CD4-positive, alpha-beta T cell (primary cell): ENCODE measurements around the gene PTPRO. TPM values are rescaled to one million over a fixed set of nuclear protein-coding genes. Genes with fewer than 3 reads are reported as not detected.

ENCODE experiments used
- ATAC-seq: fragments of 200-7000 bp; cut with Tn5 transposase; one replicate; pipeline ENCODE4 v1.10.0; 2022; ENCODE audit warnings: mild to moderate bottlenecking; ENCODE audit not compliant: poor library complexity
- CTCF ChIA-PET: fragments of 350-600 bp; sonication (Branson Sonifier 250); formaldehyde crosslinking; loops from one replicate; lab custom pipeline; 2021; ENCODE audit warnings: antibody characterized with exemption, inconsistent platforms; lab: Charles Lee
- POLR2A ChIA-PET: fragments of 350-600 bp; sonication (Branson Sonifier 250); formaldehyde crosslinking; loops from one replicate; lab custom pipeline; 2021; ENCODE audit warnings: antibody characterized with exemption, inconsistent platforms; lab: Charles Lee
- DNase-seq, 14 experiments: peaks; one replicate each; pipeline ENCODE4 v3.0.0-alpha.2; 2013 to 2020; ENCODE audit warnings: mixed read lengths in 2 of 14
- H3K27ac ChIP-seq, 2 donors: one replicate each; pipeline versions ENCODE4 v1.5.1 to v1.7.0; 2013; ENCODE audit warnings: low read length in 2 of 2, low read depth in 1 of 2, mild to moderate bottlenecking in 1 of 2
- H3K27me3 ChIP-seq, 2 experiments: 1 replicate in 1 of 2; 2 replicates in 1 of 2; pipeline versions ENCODE4 v1.6.1 to v1.7.0; 2013; ENCODE audit warnings: low read length in 2 of 2, control low read depth in 1 of 2, mild to moderate bottlenecking in 1 of 2, moderate library complexity in 1 of 2; ENCODE audit not compliant: insufficient read depth in 2 of 2, control insufficient read depth in 1 of 2
- H3K36me3 ChIP-seq: one replicate; pipeline ENCODE4 v1.6.1; 2013; ENCODE audit warnings: low read length, control low read depth; ENCODE audit not compliant: insufficient read depth
- H3K4me1 ChIP-seq: one replicate; pipeline ENCODE4 v1.6.1; 2013; ENCODE audit warnings: low read length, control low read depth; ENCODE audit not compliant: insufficient read depth
- H3K4me3 ChIP-seq: one replicate; pipeline ENCODE4 v1.5.1; 2013; ENCODE audit warnings: mild to moderate bottlenecking, low read length, moderate library complexity
- H3K9me3 ChIP-seq, 2 experiments: 1 replicate in 1 of 2; 2 replicates in 1 of 2; pipeline versions ENCODE4 v1.6.1 to v1.7.0; 2013; ENCODE audit warnings: low read length in 2 of 2, mild to moderate bottlenecking in 2 of 2, control low read depth in 1 of 2, moderate library complexity in 1 of 2; ENCODE audit not compliant: control insufficient read depth in 1 of 2, insufficient read depth in 1 of 2
- H3K27ac Mint-ChIP-seq: one replicate; pipeline ENCODE4 v1.8.0; 2020; ENCODE audit warnings: mixed read lengths
- H3K27me3 Mint-ChIP-seq: one replicate; pipeline ENCODE4 v1.8.0; 2021; ENCODE audit warnings: mixed read lengths
- H3K36me3 Mint-ChIP-seq: one replicate; pipeline ENCODE4 v1.8.0; 2021; ENCODE audit warnings: low read depth, mixed read lengths
- H3K4me1 Mint-ChIP-seq: one replicate; pipeline ENCODE4 v1.8.0; 2021; ENCODE audit warnings: low read depth, mixed read lengths
- H3K4me3 Mint-ChIP-seq: one replicate; pipeline ENCODE4 v1.8.0; 2020; ENCODE audit warnings: mild to moderate bottlenecking, mixed read lengths
- H3K9me3 Mint-ChIP-seq: one replicate; pipeline ENCODE4 v1.8.0; 2020; ENCODE audit warnings: mixed read lengths
- intact Hi-C, 2 experiments: fragments of 100-400 bp; cut with DNase I in 1 of 2; cut with micrococcal nuclease in 1 of 2; formaldehyde crosslinking; loops; one replicate each; pipeline versions ENCODE4 v1.15.1 to v1.9.0; 2023 to 2025; cut with DNase I, micrococcal nuclease
- total RNA-seq, 174 experiments: library from RNA in 2 of 174; stranded (reverse) in 2 of 174; gene quantifications; one replicate each; pipeline ENCODE4 v1.2.3 and lab custom pipeline; 2021 to 2026
- TF ChIP-seq, protein P1 (sequence below): fragments of 200-600 bp; IDR thresholded peaks from one replicate; pipeline ENCODE4 v1.8.0; 2022; ENCODE audit warnings: antibody characterized with exemption, mild to moderate bottlenecking

The PTPRO gene
- total RNA-seq, 2 experiments from 2014 or later = 2.1 to 2.8 TPM

GRCh38 chr12:15488481-15488880, 166.2 kb downstream of the PTPRO start:
- no peaks in the 10 kb centered on the region for H3K36me3 ChIP-seq
- Mint-ChIP-seq H3K4me3 (no peak overlapping the region), H3K9me3 (peaks cover 5% of the 10 kb centered on the region), H3K36me3 (no peaks in the 10 kb centered on the region), H3K27ac (no peak overlapping the region), H3K4me1 (no peaks in the 10 kb centered on the region), H3K27me3 (peaks cover 34% of the 10 kb centered on the region)
- H3K27me3 ChIP-seq = no peaks in the 10 kb centered on the region
- no peak for DNase-seq
- TF ChIP-seq, protein P1, sequence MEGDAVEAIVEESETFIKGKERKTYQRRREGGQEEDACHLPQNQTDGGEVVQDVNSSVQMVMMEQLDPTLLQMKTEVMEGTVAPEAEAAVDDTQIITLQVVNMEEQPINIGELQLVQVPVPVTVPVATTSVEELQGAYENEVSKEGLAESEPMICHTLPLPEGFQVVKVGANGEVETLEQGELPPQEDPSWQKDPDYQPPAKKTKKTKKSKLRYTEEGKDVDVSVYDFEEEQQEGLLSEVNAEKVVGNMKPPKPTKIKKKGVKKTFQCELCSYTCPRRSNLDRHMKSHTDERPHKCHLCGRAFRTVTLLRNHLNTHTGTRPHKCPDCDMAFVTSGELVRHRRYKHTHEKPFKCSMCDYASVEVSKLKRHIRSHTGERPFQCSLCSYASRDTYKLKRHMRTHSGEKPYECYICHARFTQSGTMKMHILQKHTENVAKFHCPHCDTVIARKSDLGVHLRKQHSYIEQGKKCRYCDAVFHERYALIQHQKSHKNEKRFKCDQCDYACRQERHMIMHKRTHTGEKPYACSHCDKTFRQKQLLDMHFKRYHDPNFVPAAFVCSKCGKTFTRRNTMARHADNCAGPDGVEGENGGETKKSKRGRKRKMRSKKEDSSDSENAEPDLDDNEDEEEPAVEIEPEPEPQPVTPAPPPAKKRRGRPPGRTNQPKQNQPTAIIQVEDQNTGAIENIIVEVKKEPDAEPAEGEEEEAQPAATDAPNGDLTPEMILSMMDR = no peak
- H3K4me3 ChIP-seq = no peak overlapping the region
- no peaks in the 10 kb centered on the region for H3K4me1 ChIP-seq
- no peak for ATAC-seq
- intact Hi-C loops = no loop called here
- POLR2A ChIA-PET = no interaction called here
- H3K27ac ChIP-seq = no peak overlapping the region
- CTCF ChIA-PET = no interaction called here
- peaks cover 0 to 7% of the 10 kb centered on the region in 2 experiments for H3K9me3 ChIP-seq

- H3K27ac ChIP-seq = no peak overlapping the region
- intact Hi-C loops = loop anchor here in 1 of 2 experiments (5.0 kb wide), 1 partner anchor 157 kb away; no protein-coding TSS in a partner anchor
- Mint-ChIP-seq H3K27ac (no peak overlapping the region), H3K27me3 (peaks cover 34% of the 10 kb centered on the region), H3K4me1 (no peaks in the 10 kb centered on the region), H3K4me3 (no peak overlapping the region), H3K36me3 (no peaks in the 10 kb centered on the region), H3K9me3 (peaks cover 5% of the 10 kb centered on the region)
- TF ChIP-seq, protein P1 = no peak
- DNase-seq = peak in 1 of 14 experiments; percentile 1
- no peak for ATAC-seq
- no peak overlapping the region for H3K4me3 ChIP-seq
- ChIA-PET CTCF (interaction anchor here (0.8 kb wide), 1 partner anchor 37 kb away, joined by 3 read pairs; no protein-coding TSS in a partner anchor), POLR2A (no interaction called here)
- H3K36me3 ChIP-seq = no peaks in the 10 kb centered on the region
- peaks cover 0 to 9% of the 10 kb centered on the region in 2 experiments for H3K9me3 ChIP-seq
- no peaks in the 10 kb centered on the region for H3K4me1 ChIP-seq
- no peaks in the 10 kb centered on the region for H3K27me3 ChIP-seq
Observed at GRCh38 chr12:15494329-15495046, 172.2 kb downstream of the PTPRO start.

- Histone ChIP-seq H3K4me1 (no peaks in the 10 kb centered on the region), H3K4me3 (no peak overlapping the region), H3K27me3 (no peaks in the 10 kb centered on the region), H3K9me3 (peaks cover 0 to 9% of the 10 kb centered on the region in 2 experiments), H3K36me3 (no peaks in the 10 kb centered on the region), H3K27ac (no peak overlapping the region)
- no peak for DNase-seq
- H3K36me3 Mint-ChIP-seq = no peaks in the 10 kb centered on the region
- H3K4me1 Mint-ChIP-seq = no peaks in the 10 kb centered on the region
- TF ChIP-seq, protein P1 = no peak
- ChIA-PET POLR2A (no interaction called here), CTCF (no interaction called here)
- peaks cover 5% of the 10 kb centered on the region for H3K9me3 Mint-ChIP-seq
- intact Hi-C loops = loop anchor here in 1 of 2 experiments (5.0 kb wide), 1 partner anchor 158 kb away; no protein-coding TSS in a partner anchor
- ATAC-seq = no peak
- H3K4me3 Mint-ChIP-seq = no peak overlapping the region
- H3K27ac Mint-ChIP-seq = no peak overlapping the region
- H3K27me3 Mint-ChIP-seq = peaks cover 41% of the 10 kb centered on the region
Observed at GRCh38 chr12:15495746-15496145, 173.4 kb downstream of the PTPRO start.
